OCI-LY7 (cell line): ENCODE data around the gene WASF2.

Experiments used
- EZH2phosphoT487 ChIP-seq: fragments of 200-600 bp; sonication (generic); IDR thresholded peaks from 2 replicates; pipeline ENCODE4 v1.6.1; 2018; ENCODE audit warnings: low read depth, borderline replicate concordance, mild to moderate bottlenecking, mixed run types, antibody characterized with exemption, low read length, moderate library complexity, mixed read lengths
- TF ChIP-seq, protein P1 (sequence below): fragments of 200-600 bp; sonication (generic); conservative IDR thresholded peaks from 2 replicates; pipeline ENCODE4 v1.5.1; 2014; ENCODE audit warnings: mild to moderate bottlenecking, antibody characterized with exemption, low read length, moderate library complexity, mixed read lengths

DNA sequence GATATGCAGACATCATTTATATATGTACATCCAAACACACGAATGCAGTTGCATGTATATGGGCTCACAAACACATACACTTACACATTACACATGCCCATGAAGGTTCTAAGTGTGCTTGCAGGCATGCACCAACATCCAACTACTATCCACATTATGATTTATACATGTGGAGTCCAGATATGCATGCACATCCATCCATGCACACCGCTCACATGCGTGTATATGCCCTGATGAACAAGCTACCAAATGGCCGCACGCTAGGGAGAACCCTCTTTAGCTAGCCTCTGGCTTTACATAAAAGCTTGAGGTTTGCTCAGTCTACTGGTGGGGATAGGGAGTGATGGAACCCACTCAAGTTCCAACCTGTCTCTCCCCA lies 89.0 kb downstream of the WASF2 start:
- TF ChIP-seq, protein P1, sequence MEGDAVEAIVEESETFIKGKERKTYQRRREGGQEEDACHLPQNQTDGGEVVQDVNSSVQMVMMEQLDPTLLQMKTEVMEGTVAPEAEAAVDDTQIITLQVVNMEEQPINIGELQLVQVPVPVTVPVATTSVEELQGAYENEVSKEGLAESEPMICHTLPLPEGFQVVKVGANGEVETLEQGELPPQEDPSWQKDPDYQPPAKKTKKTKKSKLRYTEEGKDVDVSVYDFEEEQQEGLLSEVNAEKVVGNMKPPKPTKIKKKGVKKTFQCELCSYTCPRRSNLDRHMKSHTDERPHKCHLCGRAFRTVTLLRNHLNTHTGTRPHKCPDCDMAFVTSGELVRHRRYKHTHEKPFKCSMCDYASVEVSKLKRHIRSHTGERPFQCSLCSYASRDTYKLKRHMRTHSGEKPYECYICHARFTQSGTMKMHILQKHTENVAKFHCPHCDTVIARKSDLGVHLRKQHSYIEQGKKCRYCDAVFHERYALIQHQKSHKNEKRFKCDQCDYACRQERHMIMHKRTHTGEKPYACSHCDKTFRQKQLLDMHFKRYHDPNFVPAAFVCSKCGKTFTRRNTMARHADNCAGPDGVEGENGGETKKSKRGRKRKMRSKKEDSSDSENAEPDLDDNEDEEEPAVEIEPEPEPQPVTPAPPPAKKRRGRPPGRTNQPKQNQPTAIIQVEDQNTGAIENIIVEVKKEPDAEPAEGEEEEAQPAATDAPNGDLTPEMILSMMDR = no peak
- TF ChIP-seq EZH2phosphoT487 = no peak
